VCaP (cell line): ENCODE measurements around the gene MUSTN1.

Experiments used
- H3K27ac ChIP-seq: fragments of 450-650 bp; 2 replicates; pipeline ENCODE4 v1.5.1; 2017
- CTCF ChIP-seq: fragments of 450-650 bp; conservative IDR thresholded peaks from 2 replicates; pipeline ENCODE4 v1.5.1; 2017; ENCODE audit warnings: mild to moderate bottlenecking, moderate library complexity

The MUSTN1 gene

GRCh38 chr3:52866427-52866826 lies 31.6 kb upstream of the MUSTN1 start:
- H3K27ac ChIP-seq, result no peak overlapping the region
- no peak for TF ChIP-seq CTCF

- H3K27ac ChIP-seq, result no peak overlapping the region
- no peak for TF ChIP-seq CTCF
Measured at GRCh38 chr3:52865994-52866393, 31.2 kb upstream of the MUSTN1 start.

GRCh38 chr3:52860424-52860768 lies 25.6 kb upstream of the MUSTN1 start:
- TF ChIP-seq CTCF, result no peak
- no peak overlapping the region for H3K27ac ChIP-seq

- no peak for TF ChIP-seq CTCF
- no peak overlapping the region for H3K27ac ChIP-seq
Measured at GRCh38 chr3:52859686-52860423, 25.0 kb upstream of the MUSTN1 start.

- TF ChIP-seq CTCF, result no peak
Measured at GRCh38 chr3:52857864-52858263, 23.0 kb upstream of the MUSTN1 start.

GRCh38 chr3:52857133-52857532 lies 22.3 kb upstream of the MUSTN1 start:
- TF ChIP-seq CTCF, result no peak
- H3K27ac ChIP-seq, result no peak overlapping the region

More at GRCh38 chr3:52857864-52858263, 23.0 kb upstream of the MUSTN1 start:
- H3K27ac ChIP-seq, result no peak overlapping the region

GRCh38 chr3:52856666-52857065 lies 21.8 kb upstream of the MUSTN1 start:
- TF ChIP-seq CTCF, result no peak
- no peak overlapping the region for H3K27ac ChIP-seq
